Naive thymus-derived CD4-positive, alpha-beta T cell (primary cell): ENCODE measurements around the gene SH3BP5. TPM values are rescaled to one million over a fixed set of nuclear protein-coding genes. Genes with fewer than 3 reads are reported as not detected.
"Not testable (repeated sequence)": the region's sequence is repeated elsewhere in the genome, so short reads cannot be mapped to it uniquely, and the experiment has no call there.

Source experiments
- ATAC-seq: fragments of 150-1000 bp; cut with Tn5 transposase; 2 replicates; pipeline ENCODE4 v1.10.0; 2021; ENCODE audit warnings: mild to moderate bottlenecking, moderate library complexity
- CTCF ChIA-PET: fragments of 350-600 bp; sonication (Branson Sonifier 250); formaldehyde crosslinking; loops from one replicate; lab custom pipeline; 2021; ENCODE audit warnings: antibody characterized with exemption; lab: Charles Lee
- POLR2A ChIA-PET: fragments of 350-600 bp; sonication (Branson Sonifier 250); formaldehyde crosslinking; loops from one replicate; lab custom pipeline; 2021; ENCODE audit warnings: antibody characterized with exemption, inconsistent platforms; lab: Charles Lee
- DNase-seq, 9 donors: peaks; one replicate each; pipeline versions ENCODE4 v3.0.0 to v3.0.0-alpha.2; 2020 to 2022; ENCODE audit warnings: mixed read lengths in 1 of 9
- H3K27ac ChIP-seq: one replicate; pipeline ENCODE4 v1.7.0; 2013; ENCODE audit warnings: mild to moderate bottlenecking, low read depth, low read length, moderate library complexity
- H3K27me3 ChIP-seq, 2 donors: one replicate each; pipeline ENCODE4 v1.7.0; 2013; ENCODE audit warnings: low read length in 2 of 2, mild to moderate bottlenecking in 2 of 2, moderate library complexity in 2 of 2; ENCODE audit not compliant: control insufficient read depth in 2 of 2, insufficient read depth in 2 of 2
- H3K36me3 ChIP-seq, 3 experiments: 1 replicate in 2 of 3; 2 replicates in 1 of 3; pipeline ENCODE4 v1.7.0; 2013; ENCODE audit warnings: low read length in 3 of 3, mild to moderate bottlenecking in 3 of 3, moderate library complexity in 1 of 3; ENCODE audit not compliant: insufficient read depth in 3 of 3, control insufficient read depth in 2 of 3
- H3K4me1 ChIP-seq, 2 donors: one replicate each; pipeline ENCODE4 v1.7.0; 2013; ENCODE audit warnings: low read length in 2 of 2, mild to moderate bottlenecking in 2 of 2, moderate library complexity in 1 of 2; ENCODE audit not compliant: control insufficient read depth in 2 of 2, insufficient read depth in 2 of 2
- H3K4me3 ChIP-seq: 2 replicates; pipeline ENCODE4 v1.7.0; 2013; ENCODE audit warnings: mild to moderate bottlenecking, low read length
- H3K9me3 ChIP-seq, 3 experiments: 1 replicate in 2 of 3; 2 replicates in 1 of 3; pipeline ENCODE4 v1.7.0; 2013; ENCODE audit warnings: low read length in 3 of 3; ENCODE audit not compliant: control insufficient read depth in 2 of 3
- H3K27ac Mint-ChIP-seq, 9 donors: one replicate each; pipeline ENCODE4 v1.8.0; 2020 to 2022; ENCODE audit warnings: mixed read lengths in 9 of 9, mild to moderate bottlenecking in 8 of 9, moderate library complexity in 5 of 9, inconsistent platforms in 2 of 9
- H3K27me3 Mint-ChIP-seq, 5 donors: one replicate each; pipeline ENCODE4 v1.8.0; 2021 to 2022; ENCODE audit warnings: mixed read lengths in 5 of 5, mild to moderate bottlenecking in 1 of 5
- H3K36me3 Mint-ChIP-seq, 5 donors: one replicate each; pipeline ENCODE4 v1.8.0; 2020 to 2022; ENCODE audit warnings: mixed read lengths in 5 of 5, mild to moderate bottlenecking in 3 of 5, inconsistent platforms in 1 of 5
- H3K4me1 Mint-ChIP-seq, 7 donors: one replicate each; pipeline ENCODE4 v1.8.0; 2020 to 2022; ENCODE audit warnings: mixed read lengths in 7 of 7, mild to moderate bottlenecking in 3 of 7, inconsistent platforms in 1 of 7
- H3K4me3 Mint-ChIP-seq, 10 donors: one replicate each; pipeline ENCODE4 v1.8.0; 2020 to 2022; ENCODE audit warnings: mild to moderate bottlenecking in 10 of 10, mixed read lengths in 10 of 10, moderate library complexity in 6 of 10, inconsistent platforms in 2 of 10
- H3K9me3 Mint-ChIP-seq, 11 donors: one replicate each; pipeline ENCODE4 v1.8.0; 2020 to 2022; ENCODE audit warnings: mixed read lengths in 11 of 11, mild to moderate bottlenecking in 4 of 11, inconsistent platforms in 1 of 11, moderate library complexity in 1 of 11
- intact Hi-C, 2 donors: fragments of 100-400 bp; cut with micrococcal nuclease; formaldehyde crosslinking; loops; one replicate each; pipeline ENCODE4 v1.15.1; 2023
- polyA plus RNA-seq, 2 donors: library from polyadenylated mRNA; unstranded; fragments of 300-500 nt; fragmentation: Illumina TruSeq; gene quantifications; one replicate each; pipeline ENCODE4 v1.2.3, GENCODE V29; 2021
- total RNA-seq, 6 experiments: library from RNA in 5 of 6; stranded (reverse) in 5 of 6; gene quantifications; 1 replicate in 5 of 6; 2 replicates in 1 of 6; pipeline ENCODE4 v1.2.3 and lab custom pipeline; 2021 to 2026

SH3BP5 gene
- total and polyA plus RNA-seq, 7 experiments from 2014 or later = 18.5 to 64.7 (median 39.5) TPM

DNA sequence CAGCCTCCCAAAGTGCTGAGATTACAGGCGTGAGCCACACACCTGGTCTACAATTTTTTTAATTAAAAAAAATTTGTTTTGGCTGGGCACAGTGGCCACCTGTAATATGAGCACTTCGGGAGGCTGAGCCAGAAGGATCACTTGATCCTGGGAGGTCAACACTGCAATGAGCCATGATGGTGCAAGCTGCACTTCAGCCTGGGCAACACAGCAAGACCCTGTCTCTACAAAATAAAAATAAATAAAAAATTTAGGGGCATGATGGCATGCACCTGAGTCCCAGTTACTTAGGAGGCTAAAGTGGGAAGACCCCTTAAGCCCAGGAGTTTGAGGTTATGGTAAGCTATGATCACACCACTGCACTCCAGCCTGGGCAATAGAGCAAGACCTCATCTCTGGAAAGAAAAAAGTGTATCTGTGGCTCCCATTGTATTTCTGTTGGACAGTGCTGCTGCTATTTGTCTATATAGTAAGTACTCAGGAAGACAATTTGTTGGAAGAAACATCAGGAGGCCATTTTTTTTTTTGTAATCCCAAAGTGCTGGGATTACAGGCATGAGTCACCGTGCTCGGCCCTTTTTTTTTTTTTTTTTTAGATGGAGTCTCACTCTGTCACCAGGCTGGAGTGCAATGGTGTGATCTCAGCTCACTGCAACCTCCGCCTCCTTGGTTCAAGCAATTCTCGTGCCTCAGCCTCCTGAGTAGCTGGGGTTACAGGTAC lies 27.5 kb upstream of the SH3BP5 start:
- no peak overlapping the region for H3K27ac ChIP-seq
- no peaks in the 10 kb centered on the region for H3K27me3 ChIP-seq
- H3K9me3 ChIP-seq = no peaks in the 10 kb centered on the region
- intact Hi-C loops = no loop called here
- POLR2A ChIA-PET = interaction anchor here (0.6 to 0.7 kb wide), 2 partner anchors 144 to 1511 kb away, joined by 3 read pairs; no protein-coding TSS in a partner anchor
- H3K4me3 ChIP-seq = no peak overlapping the region
- DNase-seq (no peak), ATAC-seq (no peak)
- H3K4me3 Mint-ChIP-seq = no peak overlapping the region
- no peaks in the 10 kb centered on the region for H3K27me3 Mint-ChIP-seq
- H3K36me3 Mint-ChIP-seq = peaks cover 0 to 8% (median 0%) of the 10 kb centered on the region in 5 donors
- CTCF ChIA-PET = interaction anchor here (0.6 kb wide), 1 partner anchor 688 kb away, joined by 4 read pairs; no protein-coding TSS in a partner anchor
- H3K9me3 Mint-ChIP-seq = no peaks in the 10 kb centered on the region
- no peak overlapping the region for H3K27ac Mint-ChIP-seq
- H3K36me3 ChIP-seq = no peaks in the 10 kb centered on the region
- H3K4me1 ChIP-seq = peaks cover 30 to 46% of the 10 kb centered on the region in 2 donors
- peaks cover 35 to 67% (median 55%) of the 10 kb centered on the region in 7 donors for H3K4me1 Mint-ChIP-seq

- peak; percentile 82 for ATAC-seq
- H3K9me3 Mint-ChIP-seq, POLR2A ChIA-PET, H3K36me3 ChIP-seq, H3K27me3 ChIP-seq, H3K9me3 ChIP-seq, H3K27me3 Mint-ChIP-seq: not testable (repeated sequence)
- H3K4me1 ChIP-seq = peaks cover 24 to 40% of the 10 kb centered on the region in 2 donors
- H3K36me3 Mint-ChIP-seq = peaks cover 0 to 17% (median 4%) of the 10 kb centered on the region in 5 donors
- H3K4me3 ChIP-seq = peak overlapping the region; percentile 40
- peak overlapping the region; percentile 87 to 99 (median 93) for H3K27ac Mint-ChIP-seq
- intact Hi-C loops = loop anchor here (1.0 to 2.0 kb wide), 7 partner anchors 9 to 85 kb away; partner anchors contain the start of gene SH3BP5 (in 2 of the 2)
- peak in 7 of 9 donors; percentile 34 to 69 (median 47) for DNase-seq
- peak overlapping the region; percentile 67 for H3K27ac ChIP-seq
- H3K4me3 Mint-ChIP-seq = peak overlapping the region; percentile 67 to 88 (median 76)
- peaks cover 32 to 56% (median 49%) of the 10 kb centered on the region in 7 donors for H3K4me1 Mint-ChIP-seq
- CTCF ChIA-PET = interaction anchor here (1.6 kb wide), 1 partner anchor 24 kb away, joined by 5 read pairs; the partner anchor contains the start of gene SH3BP5
These were observed 24.3 kb upstream of the SH3BP5 start for GRCh38 chr3:15356651-15357061.

GRCh38 chr3:15356176-15356575 lies 23.8 kb upstream of the SH3BP5 start:
- H3K4me1 Mint-ChIP-seq = peaks cover 28 to 53% (median 45%) of the 10 kb centered on the region in 7 donors
- no peak for DNase-seq
- Histone ChIP-seq H3K27ac (peak overlapping the region; percentile 67), H3K4me3 (peak overlapping the region; percentile 40), H3K36me3 (no peaks in the 10 kb centered on the region), H3K4me1 (peaks cover 19 to 36% of the 10 kb centered on the region in 2 donors), H3K27me3 (no peaks in the 10 kb centered on the region), H3K9me3 (peaks cover 0 to 9% (median 3%) of the 10 kb centered on the region in 3 experiments)
- intact Hi-C loops = loop anchor here (1.0 to 2.0 kb wide), 7 partner anchors 9 to 85 kb away; partner anchors contain the start of gene SH3BP5 (in 2 of the 2)
- ChIA-PET POLR2A (interaction anchor here (0.8 to 1.2 kb wide), 3 partner anchors 11 to 22 kb away, joined by 3 to 7 read pairs (median 5); no protein-coding TSS in a partner anchor), CTCF (interaction anchor here (1.1 to 1.6 kb wide), 2 partner anchors 24 to 61 kb away, joined by 4 to 5 read pairs; partner anchors contain the start of gene SH3BP5)
- peaks cover 0 to 19% (median 4%) of the 10 kb centered on the region in 5 donors for H3K36me3 Mint-ChIP-seq
- no peaks in the 10 kb centered on the region for H3K27me3 Mint-ChIP-seq
- no peak for ATAC-seq
- H3K4me3 Mint-ChIP-seq = peak overlapping the region; percentile 67 to 88 (median 76)
- peak overlapping the region; percentile 87 to 99 (median 93) for H3K27ac Mint-ChIP-seq
- peaks cover 0 to 12% (median 5%) of the 10 kb centered on the region in 11 donors for H3K9me3 Mint-ChIP-seq

- H3K9me3 Mint-ChIP-seq = peaks cover 0 to 23% (median 10%) of the 10 kb centered on the region in 11 donors
- peak overlapping the region in 6 of 9 donors; percentile 45 to 98 (median 66) for H3K27ac Mint-ChIP-seq
- no peaks in the 10 kb centered on the region for H3K27me3 Mint-ChIP-seq
- Histone ChIP-seq H3K9me3 (peaks cover 0 to 11% (median 3%) of the 10 kb centered on the region in 3 experiments), H3K4me1 (peaks cover 16 to 27% of the 10 kb centered on the region in 2 donors), H3K27me3 (no peaks in the 10 kb centered on the region), H3K4me3 (no peak overlapping the region), H3K36me3 (no peaks in the 10 kb centered on the region), H3K27ac (no peak overlapping the region)
- DNase-seq = no peak
- intact Hi-C loops = loop anchor here in 1 of 2 donors (2.0 kb wide), 1 partner anchor 14 kb away; no protein-coding TSS in a partner anchor
- H3K4me3 Mint-ChIP-seq = peak overlapping the region in 3 of 10 donors; percentile 12 to 25 (median 19)
- H3K4me1 Mint-ChIP-seq = peaks cover 28 to 51% (median 42%) of the 10 kb centered on the region in 7 donors
- ATAC-seq = no peak
- ChIA-PET CTCF (interaction anchor here (0.8 to 1.6 kb wide), 4 partner anchors 12 to 87 kb away, joined by 3 to 5 read pairs (median 4); partner anchors contain the start of gene SH3BP5), POLR2A (interaction anchor here (0.8 to 1.2 kb wide), 3 partner anchors 10 to 67 kb away, joined by 5 to 6 read pairs (median 5); no protein-coding TSS in a partner anchor)
- peaks cover 0 to 27% (median 4%) of the 10 kb centered on the region in 5 donors for H3K36me3 Mint-ChIP-seq
These were observed 22.7 kb upstream of the SH3BP5 start for GRCh38 chr3:15355086-15355485.

DNA sequence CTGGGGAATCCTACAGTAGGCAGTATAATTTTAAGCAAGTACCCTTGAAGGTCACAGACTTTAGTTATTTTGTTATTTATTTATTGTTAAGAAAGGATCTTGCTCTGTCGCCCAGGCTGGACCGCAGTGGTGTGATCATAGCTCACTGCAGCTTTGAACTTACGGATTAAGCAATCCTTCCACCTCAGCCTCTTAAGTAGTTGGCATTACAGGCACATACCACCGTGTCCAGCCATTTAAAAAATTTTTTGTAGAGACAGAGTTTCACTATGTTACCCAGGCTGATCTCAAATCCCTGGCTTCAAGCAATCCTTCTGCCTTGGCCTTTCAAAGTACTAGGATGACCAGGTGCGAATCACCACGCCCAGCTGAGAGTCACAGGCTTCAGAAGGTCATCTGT lies 22.1 kb upstream of the SH3BP5 start:
- Histone ChIP-seq H3K27me3 (no peaks in the 10 kb centered on the region), H3K36me3 (no peaks in the 10 kb centered on the region), H3K4me1 (peaks cover 16 to 30% of the 10 kb centered on the region in 2 donors), H3K27ac (no peak overlapping the region), H3K4me3 (no peak overlapping the region), H3K9me3 (peaks cover 0 to 11% (median 3%) of the 10 kb centered on the region in 3 experiments)
- H3K27me3 Mint-ChIP-seq = no peaks in the 10 kb centered on the region
- ATAC-seq (no peak), DNase-seq (no peak)
- H3K4me3 Mint-ChIP-seq = peak overlapping the region in 1 of 10 donors; percentile 19
- peaks cover 0 to 31% (median 4%) of the 10 kb centered on the region in 5 donors for H3K36me3 Mint-ChIP-seq
- intact Hi-C loops = loop anchor here in 1 of 2 donors (2.0 kb wide), 1 partner anchor 14 kb away; no protein-coding TSS in a partner anchor
- peaks cover 29 to 57% (median 43%) of the 10 kb centered on the region in 7 donors for H3K4me1 Mint-ChIP-seq
- H3K9me3 Mint-ChIP-seq = peaks cover 0 to 27% (median 10%) of the 10 kb centered on the region in 11 donors
- ChIA-PET CTCF (interaction anchor here (0.6 to 1.0 kb wide), 2 partner anchors 8 to 12 kb away, joined by 3 read pairs; no protein-coding TSS in a partner anchor), POLR2A (no interaction called here)
- peak overlapping the region in 5 of 9 donors; percentile 45 to 98 (median 62) for H3K27ac Mint-ChIP-seq

- peaks cover 0 to 39% (median 0%) of the 10 kb centered on the region in 5 donors for H3K36me3 Mint-ChIP-seq
- ChIA-PET POLR2A (interaction anchor here (2.1 kb wide), 1 partner anchor 12 kb away, joined by 5 read pairs; no protein-coding TSS in a partner anchor), CTCF (interaction anchor here (1.0 kb wide), 1 partner anchor 19 kb away, joined by 3 read pairs; no protein-coding TSS in a partner anchor)
- Histone ChIP-seq H3K36me3 (no peaks in the 10 kb centered on the region), H3K4me1 (peaks cover 32 to 39% of the 10 kb centered on the region in 2 donors), H3K27ac (no peak overlapping the region), H3K4me3 (no peak overlapping the region), H3K9me3 (peaks cover 0 to 11% (median 3%) of the 10 kb centered on the region in 3 experiments), H3K27me3 (no peaks in the 10 kb centered on the region)
- DNase-seq = no peak
- peak overlapping the region in 5 of 9 donors; percentile 38 to 72 (median 45) for H3K27ac Mint-ChIP-seq
- peak overlapping the region in 5 of 10 donors; percentile 10 to 67 (median 20) for H3K4me3 Mint-ChIP-seq
- no peaks in the 10 kb centered on the region for H3K27me3 Mint-ChIP-seq
- peaks cover 0 to 27% (median 10%) of the 10 kb centered on the region in 11 donors for H3K9me3 Mint-ChIP-seq
- no peak for ATAC-seq
- peaks cover 40 to 72% (median 58%) of the 10 kb centered on the region in 7 donors for H3K4me1 Mint-ChIP-seq
- intact Hi-C loops = no loop called here
These were observed 17.8 kb upstream of the SH3BP5 start for GRCh38 chr3:15350141-15350540.
